OCI-LY7 (cell line): ENCODE results near the gene ERICH3. TPM values are rescaled to one million over a fixed set of nuclear protein-coding genes. Genes with fewer than 3 reads are reported as not detected.

Experiments used
- BruUV-seq: library from RNA; stranded (reverse); fragments of 400-500 nt; replicated peaks from 2 replicates; lab custom pipeline; 2021; lab: Mats Ljungman, UMichigan
- CTCF ChIA-PET: fragments of 300-600 bp; sonication (Branson Sonifier 250); formaldehyde crosslinking; loops from one replicate; lab custom pipeline; 2022; ENCODE audit warnings: antibody characterized with exemption; ENCODE audit not compliant: unreplicated experiment; lab: Charles Lee
- POLR2A ChIA-PET: fragments of 300-600 bp; sonication (Branson Sonifier 250); formaldehyde crosslinking; loops from one replicate; lab custom pipeline; 2022; ENCODE audit warnings: antibody characterized with exemption; lab: Charles Lee
- DNase-seq: peaks from one replicate; pipeline ENCODE4 v3.0.0-alpha.2; 2015; ENCODE audit warnings: low spot score
- H2AFZ ChIP-seq: fragments of 200-600 bp; sonication (generic), shearing (Covaris generic); 2 replicates; pipeline ENCODE4 v1.6.1; 2014; ENCODE audit warnings: mild to moderate bottlenecking, antibody characterized with exemption, low read length, moderate library complexity
- H3K27ac ChIP-seq: fragments of 200-600 bp; sonication (generic); 2 replicates; pipeline ENCODE4 v1.5.1; 2014; ENCODE audit warnings: mixed run types, low read depth, mild to moderate bottlenecking, moderate library complexity, low read length, inconsistent platforms; ENCODE audit not compliant: poor library complexity, severe bottlenecking
- H3K36me3 ChIP-seq: fragments of 200-600 bp; sonication (generic); 2 replicates; pipeline ENCODE4 v1.6.1; 2014; ENCODE audit warnings: mild to moderate bottlenecking, antibody characterized with exemption, low read length, moderate library complexity, mixed read lengths; ENCODE audit not compliant: insufficient read depth
- H3K4me1 ChIP-seq: fragments of 200-600 bp; sonication (generic); 2 replicates; pipeline ENCODE4 v1.5.1; 2014; ENCODE audit warnings: mild to moderate bottlenecking, low read length; ENCODE audit not compliant: insufficient read depth, poor library complexity, severe bottlenecking
- H3K4me2 ChIP-seq: fragments of 200-600 bp; sonication (generic); 2 replicates; pipeline ENCODE4 v1.6.1; 2014; ENCODE audit warnings: mild to moderate bottlenecking, low read length
- H3K4me3 ChIP-seq: fragments of 200-600 bp; sonication (generic); 2 replicates; pipeline ENCODE4 v1.5.1; 2014; ENCODE audit warnings: mild to moderate bottlenecking, low read depth, low read length; ENCODE audit not compliant: poor library complexity, severe bottlenecking
- H3K79me2 ChIP-seq: fragments of 200-600 bp; sonication (generic); 2 replicates; pipeline ENCODE4 v1.6.1; 2016; ENCODE audit warnings: low read depth, mild to moderate bottlenecking, low read length, moderate library complexity, mixed read lengths; ENCODE audit not compliant: insufficient read depth
- H3K9me2 ChIP-seq: fragments of 200-600 bp; sonication (generic); 2 replicates; pipeline ENCODE4 v1.6.1; 2016; ENCODE audit warnings: mild to moderate bottlenecking, low read length, mixed read lengths; ENCODE audit not compliant: insufficient read depth
- H3K9me3 ChIP-seq: fragments of 200-600 bp; sonication (generic); 2 replicates; pipeline ENCODE4 v1.6.1; 2014; ENCODE audit warnings: mild to moderate bottlenecking, mixed run types, low read length, mixed read lengths
- H4K20me1 ChIP-seq: fragments of 200-600 bp; sonication (generic); 2 replicates; pipeline ENCODE4 v1.6.1; 2014; ENCODE audit warnings: mild to moderate bottlenecking, antibody characterized with exemption, low read length, moderate library complexity, mixed read lengths; ENCODE audit not compliant: insufficient read depth
- EZH2phosphoT487 ChIP-seq: fragments of 200-600 bp; sonication (generic); IDR thresholded peaks from 2 replicates; pipeline ENCODE4 v1.6.1; 2018; ENCODE audit warnings: low read depth, borderline replicate concordance, mild to moderate bottlenecking, mixed run types, antibody characterized with exemption, low read length, moderate library complexity, mixed read lengths
- intact Hi-C: fragments of 100-400 bp; cut with micrococcal nuclease; formaldehyde crosslinking; loops from one replicate; pipeline ENCODE4 v1.10.0; 2022; ENCODE audit not compliant: unreplicated experiment
- total RNA-seq, 2 experiments: library from RNA; depleted of rRNA in 1 of 2; stranded (reverse); fragments of >200 nt in 1 of 2; shearing (Covaris generic) in 1 of 2; gene quantifications; 2 replicates each; pipeline ENCODE4 v1.2.3, GENCODE V29; 2014 to 2022
- TF ChIP-seq, protein P1 (sequence below): fragments of 200-600 bp; sonication (generic); conservative IDR thresholded peaks from 2 replicates; pipeline ENCODE4 v1.5.1; 2014; ENCODE audit warnings: mild to moderate bottlenecking, antibody characterized with exemption, low read length, moderate library complexity, mixed read lengths

The ERICH3 gene
- total RNA-seq, 2 experiments from 2014 or later = not detected

DNA sequence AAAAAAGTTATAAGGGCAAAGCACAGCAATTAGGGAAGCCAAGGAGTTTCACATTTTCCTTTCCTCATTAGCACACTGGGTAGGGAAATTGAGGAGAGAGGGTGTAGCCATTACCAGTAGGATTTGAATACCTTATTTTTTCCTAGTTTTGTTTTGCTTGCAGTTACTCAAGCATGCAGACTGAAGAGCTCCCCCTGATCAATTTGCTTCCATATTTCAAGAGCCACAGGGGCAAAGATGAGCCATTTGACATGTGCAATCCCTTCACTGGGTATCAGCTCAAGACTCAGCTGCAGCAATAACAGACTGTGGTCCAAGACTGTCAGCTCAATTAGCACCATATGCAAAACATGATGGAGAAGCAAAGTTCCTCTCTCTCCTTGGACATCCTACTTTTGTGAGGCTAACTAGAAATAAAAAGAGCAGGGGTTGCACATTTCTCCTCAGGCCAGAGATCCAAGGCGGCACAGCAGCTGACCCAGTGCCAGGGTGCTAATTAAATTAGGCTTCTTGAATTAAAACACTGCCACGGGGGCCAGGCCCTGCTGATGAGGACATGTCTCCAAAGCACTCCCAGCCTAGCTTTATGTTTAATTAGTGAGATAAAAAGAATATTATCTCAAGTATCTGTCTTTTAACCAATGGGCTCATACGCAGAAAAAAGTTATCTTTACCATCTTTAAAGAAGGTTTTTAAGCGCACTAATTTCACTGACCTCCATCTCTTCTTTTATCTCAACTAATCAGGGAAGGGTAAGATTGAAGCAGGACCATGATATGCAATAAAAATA, 124.4 kb downstream of the ERICH3 start:
- no peak overlapping the region for H3K27ac ChIP-seq
- H3K9me2 ChIP-seq = no peaks in the 10 kb centered on the region
- no peak overlapping the region for H3K4me2 ChIP-seq
- no TSS peak for BruUV-seq
- CTCF ChIA-PET = no interaction called here
- POLR2A ChIA-PET = no interaction called here
- no peaks in the 10 kb centered on the region for H4K20me1 ChIP-seq
- no peak overlapping the region for H2AFZ ChIP-seq
- no peaks in the 10 kb centered on the region for H3K79me2 ChIP-seq
- no peak for DNase-seq
- H3K4me1 ChIP-seq = no peaks in the 10 kb centered on the region
- no peak overlapping the region for H3K4me3 ChIP-seq
- intact Hi-C loops = no loop called here
- no peaks in the 10 kb centered on the region for H3K36me3 ChIP-seq
- TF ChIP-seq, protein P1, sequence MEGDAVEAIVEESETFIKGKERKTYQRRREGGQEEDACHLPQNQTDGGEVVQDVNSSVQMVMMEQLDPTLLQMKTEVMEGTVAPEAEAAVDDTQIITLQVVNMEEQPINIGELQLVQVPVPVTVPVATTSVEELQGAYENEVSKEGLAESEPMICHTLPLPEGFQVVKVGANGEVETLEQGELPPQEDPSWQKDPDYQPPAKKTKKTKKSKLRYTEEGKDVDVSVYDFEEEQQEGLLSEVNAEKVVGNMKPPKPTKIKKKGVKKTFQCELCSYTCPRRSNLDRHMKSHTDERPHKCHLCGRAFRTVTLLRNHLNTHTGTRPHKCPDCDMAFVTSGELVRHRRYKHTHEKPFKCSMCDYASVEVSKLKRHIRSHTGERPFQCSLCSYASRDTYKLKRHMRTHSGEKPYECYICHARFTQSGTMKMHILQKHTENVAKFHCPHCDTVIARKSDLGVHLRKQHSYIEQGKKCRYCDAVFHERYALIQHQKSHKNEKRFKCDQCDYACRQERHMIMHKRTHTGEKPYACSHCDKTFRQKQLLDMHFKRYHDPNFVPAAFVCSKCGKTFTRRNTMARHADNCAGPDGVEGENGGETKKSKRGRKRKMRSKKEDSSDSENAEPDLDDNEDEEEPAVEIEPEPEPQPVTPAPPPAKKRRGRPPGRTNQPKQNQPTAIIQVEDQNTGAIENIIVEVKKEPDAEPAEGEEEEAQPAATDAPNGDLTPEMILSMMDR = no peak
- no peak for TF ChIP-seq EZH2phosphoT487
- H3K9me3 ChIP-seq = no peaks in the 10 kb centered on the region

DNA sequence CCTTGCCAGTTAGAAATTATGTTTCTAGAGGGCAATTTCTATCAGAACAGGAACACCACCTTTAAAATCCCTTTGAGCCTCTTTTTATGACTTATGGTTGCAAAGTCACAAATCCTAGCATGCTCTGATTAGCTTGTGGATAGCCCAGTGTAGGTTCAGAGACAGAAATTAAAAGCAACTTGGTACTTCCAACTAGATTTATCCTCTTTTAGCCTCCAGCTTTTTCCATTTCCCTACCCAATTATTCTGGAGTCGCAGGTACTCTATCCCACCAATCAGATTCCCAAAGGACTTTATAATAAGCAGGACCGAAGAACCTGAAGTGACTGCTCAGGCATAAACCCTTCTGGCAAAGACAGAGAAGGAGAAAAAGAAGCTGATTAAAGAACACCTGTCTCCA, 127.8 kb downstream of the ERICH3 start:
- ChIA-PET POLR2A (interaction anchor here (0.5 kb wide), 1 partner anchor 183 kb away, joined by 4 read pairs; no protein-coding TSS in a partner anchor), CTCF (no interaction called here)
- no peak overlapping the region for H3K4me3 ChIP-seq
- H3K4me2 ChIP-seq = no peak overlapping the region
- no peaks in the 10 kb centered on the region for H3K9me3 ChIP-seq
- no peaks in the 10 kb centered on the region for H4K20me1 ChIP-seq
- no TSS peak for BruUV-seq
- no peak for DNase-seq
- intact Hi-C loops = no loop called here
- no peaks in the 10 kb centered on the region for H3K4me1 ChIP-seq
- no peaks in the 10 kb centered on the region for H3K79me2 ChIP-seq
- no peak for TF ChIP-seq EZH2phosphoT487
- TF ChIP-seq, protein P1 = no peak
- H2AFZ ChIP-seq = no peak overlapping the region
- H3K9me2 ChIP-seq = no peaks in the 10 kb centered on the region
- H3K36me3 ChIP-seq = no peaks in the 10 kb centered on the region
- no peak overlapping the region for H3K27ac ChIP-seq

DNA sequence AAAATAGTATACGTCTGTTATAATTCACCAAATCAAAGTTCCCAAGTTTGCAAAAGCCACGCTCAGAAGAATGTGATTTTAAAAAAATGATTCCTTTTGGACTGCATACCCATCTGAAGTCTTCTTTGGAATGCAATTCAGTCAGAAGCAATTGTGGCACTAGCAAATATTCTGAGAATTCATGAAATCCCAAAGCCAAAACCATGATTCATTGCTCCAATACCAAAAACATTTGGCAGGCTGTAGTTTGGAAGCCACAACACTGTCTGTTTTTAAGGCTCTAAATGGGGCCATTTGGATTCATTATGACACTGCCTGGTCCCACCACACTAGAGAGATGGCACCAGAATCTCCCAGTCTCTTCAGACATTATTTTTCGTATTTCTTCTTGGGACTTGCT, 139.4 kb downstream of the ERICH3 start:
- no peaks in the 10 kb centered on the region for H3K79me2 ChIP-seq
- no peak for DNase-seq
- no peaks in the 10 kb centered on the region for H3K9me2 ChIP-seq
- BruUV-seq = no TSS peak
- ChIA-PET POLR2A (interaction anchor here (0.6 kb wide), 1 partner anchor 600 kb away, joined by 3 read pairs; no protein-coding TSS in a partner anchor), CTCF (no interaction called here)
- H3K4me2 ChIP-seq = no peak overlapping the region
- TF ChIP-seq, protein P1 = no peak
- TF ChIP-seq EZH2phosphoT487 = no peak
- no peaks in the 10 kb centered on the region for H3K4me1 ChIP-seq
- no peaks in the 10 kb centered on the region for H3K36me3 ChIP-seq
- H3K27ac ChIP-seq = no peak overlapping the region
- H3K4me3 ChIP-seq = no peak overlapping the region
- no peaks in the 10 kb centered on the region for H3K9me3 ChIP-seq
- no peaks in the 10 kb centered on the region for H4K20me1 ChIP-seq
- intact Hi-C loops = no loop called here
- no peak overlapping the region for H2AFZ ChIP-seq
